ENCODE results near the gene CACYBP. TPM values are rescaled to one million over a fixed set of nuclear protein-coding genes. Genes with fewer than 3 reads are reported as not detected.
A peak's percentile ranks its signal among the peaks of the same experiment; 100 is the strongest.

Gene CACYBP
- total RNA-seq, 1 experiment from 2014 or later, result 194 TPM

DNA sequence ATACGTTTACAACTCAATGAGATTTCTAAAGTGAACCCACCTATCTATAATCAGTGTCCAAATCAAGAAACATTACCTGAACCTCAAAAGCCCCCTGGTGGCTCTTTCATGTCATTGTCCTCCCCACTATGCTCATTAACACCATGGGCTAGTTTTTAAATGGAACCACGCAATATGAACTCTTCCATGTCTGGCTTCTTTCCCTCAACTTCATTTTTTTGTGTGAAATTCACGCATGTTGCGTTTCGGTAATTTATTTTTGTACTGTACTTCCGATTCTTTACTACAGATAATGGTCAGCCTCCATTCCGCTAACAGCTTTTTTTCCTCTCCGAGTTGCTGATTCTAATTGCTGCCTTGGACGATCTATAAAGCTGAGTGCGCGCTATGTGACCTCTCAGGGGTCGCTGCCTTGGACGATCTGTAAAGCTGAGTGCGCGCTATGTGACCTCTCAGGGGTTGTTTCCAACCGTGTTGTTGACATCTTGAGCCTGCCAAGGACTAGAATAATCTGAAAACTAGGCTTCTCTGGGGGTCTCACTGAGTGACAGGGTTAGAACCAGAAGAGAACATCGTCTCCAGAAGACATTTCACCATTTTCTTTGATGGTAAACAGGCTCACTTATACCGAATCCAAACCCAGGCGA lies 1.1 kb upstream of the CACYBP start:
- CTCF ChIA-PET, result interaction anchor here (0.7 to 1.6 kb wide), 9 partner anchors 9 to 736 kb away, joined by 3 to 9 read pairs (median 4); no protein-coding TSS in a partner anchor
- no TSS peak for BruUV-seq (replicated peaks)
- peak; percentile 13 for ATAC-seq
- TF ChIP-seq ZFX (IDR thresholded peaks at IDR 0.05), result no peak; the same call in 1 of the 2 replicates
- no peak for TF ChIP-seq ZBTB33 (IDR thresholded peaks at IDR 0.05; ENCODE audit: extremely low read depth, insufficient replicate concordance, low read length)
- peak; percentile 69 to 80 (median 77) for TF ChIP-seq CTCF (IDR thresholded peaks at IDR 0.05 in 2 of 3, conservative IDR thresholded peaks at IDR 0.05 in 1 of 3; ENCODE audit: borderline replicate concordance in 1 of 3, insufficient read depth in 1 of 3, low read depth in 2 of 3, low read length in 2 of 3)
- TF ChIP-seq ZNF274 (IDR thresholded peaks at IDR 0.05; ENCODE audit: low read depth, low read length), result no peak
- no peak for TF ChIP-seq SP1 (IDR thresholded peaks at IDR 0.05; ENCODE audit: low read depth)
- no peak for TF ChIP-seq ELF1 (IDR thresholded peaks at IDR 0.05; ENCODE audit: borderline replicate concordance, low read depth)
- TF ChIP-seq, protein P1, sequence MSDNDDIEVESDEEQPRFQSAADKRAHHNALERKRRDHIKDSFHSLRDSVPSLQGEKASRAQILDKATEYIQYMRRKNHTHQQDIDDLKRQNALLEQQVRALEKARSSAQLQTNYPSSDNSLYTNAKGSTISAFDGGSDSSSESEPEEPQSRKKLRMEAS (IDR thresholded peaks at IDR 0.05), result no peak
- TF ChIP-seq EGR1 (IDR thresholded peaks at IDR 0.05; ENCODE audit: low read depth), result no peak
- TF ChIP-seq FOSL1 (IDR thresholded peaks at IDR 0.05; ENCODE audit: low read depth), result no peak
- no peak for TF ChIP-seq POLR2AphosphoS5 (IDR thresholded peaks at IDR 0.05; ENCODE audit: low read depth, low read length)
- no peak for TF ChIP-seq POLR2A (IDR thresholded peaks at IDR 0.05; ENCODE audit: borderline replicate concordance, extremely low read depth, insufficient read depth, insufficient read length)
- no peak for TF ChIP-seq SIN3A (IDR thresholded peaks at IDR 0.05; ENCODE audit: low read depth)
- no peak for TF ChIP-seq EZH2 (IDR thresholded peaks at IDR 0.05)
- no peak for TF ChIP-seq TCF7L2 (IDR thresholded peaks at IDR 0.05; ENCODE audit: borderline replicate concordance, extremely low read depth, insufficient read depth, insufficient read length)
- TF ChIP-seq REST (IDR thresholded peaks at IDR 0.05; ENCODE audit: low read depth), result no peak
- TF ChIP-seq RAD21 (IDR thresholded peaks at IDR 0.05; ENCODE audit: low read depth), result peak; percentile 80
- no peak for TF ChIP-seq SRF (IDR thresholded peaks at IDR 0.05; ENCODE audit: low read depth)
- TF ChIP-seq JUND (IDR thresholded peaks at IDR 0.05), result no peak
- TF ChIP-seq, protein P2, sequence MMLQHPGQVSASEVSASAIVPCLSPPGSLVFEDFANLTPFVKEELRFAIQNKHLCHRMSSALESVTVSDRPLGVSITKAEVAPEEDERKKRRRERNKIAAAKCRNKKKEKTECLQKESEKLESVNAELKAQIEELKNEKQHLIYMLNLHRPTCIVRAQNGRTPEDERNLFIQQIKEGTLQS (IDR thresholded peaks at IDR 0.05), result no peak

More for the DNA sequence above, 1.1 kb upstream of the CACYBP start:
- ChIA-PET POLR2A (interaction anchor here (0.6 to 2.6 kb wide), 21 partner anchors 9 to 1130 kb away, joined by 3 to 21 read pairs (median 4); partner anchors contain the start of genes MRPS14 and ZBTB37), RAD21 (ENCODE audit: low non-redundant PET in 1 of 2, low total read pairs in 2 of 2, uncharacterized antibody in 2 of 2, unreplicated experiment in 2 of 2) (interaction anchor here in 1 of 2 experiments (1.2 kb wide), 1 partner anchor 736 kb away, joined by 3 read pairs; no protein-coding TSS in a partner anchor)
- H3K4me2 ChIP-seq (ENCODE audit: low read length), result peak overlapping the region; percentile 86
- peaks cover 47% of the 10 kb centered on the region for H3K79me2 ChIP-seq (ENCODE audit: insufficient read depth, low read length)
- H3K27me3 ChIP-seq (ENCODE audit: insufficient read depth, low read length), result no peaks in the 10 kb centered on the region
- H3K9ac ChIP-seq (ENCODE audit: low read length), result peak overlapping the region; percentile 99
- peaks cover 8 to 32% of the 10 kb centered on the region in 2 experiments for H3K4me1 ChIP-seq (ENCODE audit: control insufficient read depth in 1 of 2, insufficient read depth in 2 of 2, low read length in 2 of 2)
- H4K20me1 ChIP-seq (ENCODE audit: insufficient read depth), result peaks cover 18% of the 10 kb centered on the region; the same call in 1 of the 2 replicates
- no peaks in the 10 kb centered on the region for H3K9me2 ChIP-seq (ENCODE audit: insufficient read depth)
- no peaks in the 10 kb centered on the region for H3K36me3 ChIP-seq (ENCODE audit: control insufficient read depth in 1 of 2, insufficient read depth in 2 of 2, low read length in 2 of 2)
- H2AFZ ChIP-seq (ENCODE audit: low read depth, low read length, poor library complexity, severe bottlenecking), result peak overlapping the region; percentile 64
- no peaks in the 10 kb centered on the region for H3K9me3 ChIP-seq (ENCODE audit: control insufficient read depth in 1 of 2, insufficient read depth in 1 of 2, low read depth in 1 of 2, low read length in 2 of 2)
- DNase-seq (ENCODE audit: low read depth, low spot score), result peak; percentile 68
- peak overlapping the region; percentile 87 to 96 for H3K4me3 ChIP-seq (replicated peaks in 1 of 2; ENCODE audit: low read depth in 1 of 2, low read length in 2 of 2)
- H3K27ac ChIP-seq (ENCODE audit: low read depth, low read length), result peak overlapping the region; percentile 77
- intact Hi-C loops (cut with micrococcal nuclease), result loop anchor here (1.0 to 5.0 kb wide), 2 partner anchors 228 to 736 kb away; no protein-coding TSS in a partner anchor
